T-cell (primary cell): Measurements from ENCODE around the gene UHRF1. TPM values are rescaled to one million over a fixed set of nuclear protein-coding genes. Genes with fewer than 3 reads are reported as not detected.

Source experiments
- ATAC-seq, 4 experiments: fragments of 200-7000 bp in 3 of 4; fragments of 150-1000 bp in 1 of 4; cut with Tn5 transposase; replicated peaks in 1 of 4; 1 replicate in 3 of 4; 2 replicates in 1 of 4; pipeline ENCODE4 v1.10.0; 2021; ENCODE audit warnings: moderate library complexity in 3 of 4, mild to moderate bottlenecking in 2 of 4, moderate number of reproducible peaks in 1 of 4
- CTCF ChIA-PET, 2 donors: fragments of 300-600 bp; sonication (Branson Sonifier 250); formaldehyde crosslinking; loops; one replicate each; lab custom pipeline; 2022; ENCODE audit warnings: antibody characterized with exemption in 2 of 2; lab: Charles Lee
- POLR2A ChIA-PET, 2 donors: fragments of 300-600 bp; sonication (Branson Sonifier 250); formaldehyde crosslinking; loops; one replicate each; lab custom pipeline; 2022; ENCODE audit warnings: antibody characterized with exemption in 2 of 2; lab: Charles Lee
- DNase-seq, 35 experiments: peaks; one replicate each; pipeline versions ENCODE4 v3.0.0 to v3.0.0-alpha.2; 2013 to 2023
- H3K27ac ChIP-seq: one replicate; pipeline ENCODE4 v1.5.1; 2013; ENCODE audit warnings: low read length
- H3K27me3 ChIP-seq, 2 experiments: replicated peaks in 1 of 2; 1 replicate in 1 of 2; 2 replicates in 1 of 2; pipeline versions ENCODE4 v1.6.1 to v1.7.0; 2013; ENCODE audit warnings: low read length in 1 of 2, mixed read lengths in 1 of 2; ENCODE audit not compliant: control insufficient read depth in 2 of 2, insufficient read depth in 2 of 2; ENCODE audit errors: extremely low read depth in 1 of 2
- H3K36me3 ChIP-seq, 2 donors: 1 replicate in 1 of 2; 2 replicates in 1 of 2; pipeline versions ENCODE4 v1.6.1 to v1.7.0; 2013; ENCODE audit warnings: low read length in 1 of 2; ENCODE audit not compliant: control insufficient read depth in 2 of 2, insufficient read depth in 1 of 2; ENCODE audit errors: extremely low read depth in 1 of 2
- H3K4me1 ChIP-seq, 2 experiments: 1 replicate in 1 of 2; 2 replicates in 1 of 2; pipeline versions ENCODE4 v1.6.1 to v1.7.0; 2013; ENCODE audit warnings: low read length in 2 of 2, mixed read lengths in 1 of 2; ENCODE audit not compliant: insufficient read depth in 2 of 2, control insufficient read depth in 1 of 2; ENCODE audit errors: extremely low read depth in 1 of 2
- H3K4me3 ChIP-seq, 2 donors: 1 replicate in 1 of 2; 2 replicates in 1 of 2; pipeline versions ENCODE4 v1.5.1 to v1.7.0; 2013; ENCODE audit warnings: mild to moderate bottlenecking in 2 of 2, low read length in 1 of 2, moderate library complexity in 1 of 2; ENCODE audit not compliant: control insufficient read depth in 1 of 2; ENCODE audit errors: extremely low read depth in 1 of 2
- H3K9me3 ChIP-seq: 2 replicates; pipeline ENCODE4 v1.7.0; 2013
- H3K27ac Mint-ChIP-seq, 2 donors: one replicate each; pipeline ENCODE4 v1.8.0; 2020 to 2021; ENCODE audit warnings: mild to moderate bottlenecking in 2 of 2, mixed read lengths in 2 of 2
- H3K27me3 Mint-ChIP-seq, 2 donors: one replicate each; pipeline ENCODE4 v1.8.0; 2021 to 2022; ENCODE audit warnings: mixed read lengths in 2 of 2
- H3K36me3 Mint-ChIP-seq: one replicate; pipeline ENCODE4 v1.8.0; 2021; ENCODE audit warnings: mixed read lengths
- H3K4me1 Mint-ChIP-seq, 3 donors: one replicate each; pipeline ENCODE4 v1.8.0; 2020 to 2022; ENCODE audit warnings: mixed read lengths in 3 of 3, mild to moderate bottlenecking in 1 of 3
- H3K4me3 Mint-ChIP-seq, 3 donors: one replicate each; pipeline ENCODE4 v1.8.0; 2020 to 2022; ENCODE audit warnings: mild to moderate bottlenecking in 3 of 3, mixed read lengths in 3 of 3, moderate library complexity in 3 of 3
- H3K9me3 Mint-ChIP-seq, 3 donors: one replicate each; pipeline ENCODE4 v1.8.0; 2020 to 2022; ENCODE audit warnings: mixed read lengths in 3 of 3
- WGBS: methylation state at CpG from one replicate; pipeline ENCODE4 v1.1.5; 2013; ENCODE audit warnings: missing lambda C conversion rate; ENCODE audit not compliant: insufficient coverage; 5-methylcytosine and 5-hydroxymethylcytosine counted together
- total RNA-seq, 35 experiments: library from RNA in 6 of 35; stranded (reverse) in 6 of 35; fragments of 120-200 nt in 1 of 35; gene quantifications; one replicate each; pipeline versions ENCODE4 v1.2.1 to v1.2.4 and lab custom pipeline; 2013 to 2026

The UHRF1 gene
- total RNA-seq, 5 donors from 2014 or later (not counting 1 experiment from before 2014, with no cell fraction given), result 0.89 to 3.1 (median 2.0) TPM

DNA sequence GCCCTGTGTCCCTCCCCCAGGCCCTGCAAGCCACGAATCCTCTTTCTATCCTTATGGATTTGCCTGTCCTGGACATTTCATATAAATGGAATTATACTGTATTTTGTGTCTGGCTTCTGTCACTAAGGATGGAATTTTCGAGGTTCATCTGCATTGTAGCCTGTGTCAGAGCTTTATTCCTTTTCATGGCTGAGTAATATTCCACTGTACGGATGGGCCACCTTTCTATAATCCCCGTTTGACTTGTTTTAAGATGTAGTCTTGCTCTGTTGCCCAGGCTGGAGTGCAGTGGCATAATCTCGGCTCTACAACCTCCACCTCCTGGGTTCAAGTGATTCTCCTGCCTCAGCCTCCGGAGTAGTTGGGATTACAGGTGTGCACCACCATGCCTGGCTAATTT, 55.8 kb downstream of the UHRF1 start:
- no peaks in the 10 kb centered on the region for H3K27me3 Mint-ChIP-seq

DNA sequence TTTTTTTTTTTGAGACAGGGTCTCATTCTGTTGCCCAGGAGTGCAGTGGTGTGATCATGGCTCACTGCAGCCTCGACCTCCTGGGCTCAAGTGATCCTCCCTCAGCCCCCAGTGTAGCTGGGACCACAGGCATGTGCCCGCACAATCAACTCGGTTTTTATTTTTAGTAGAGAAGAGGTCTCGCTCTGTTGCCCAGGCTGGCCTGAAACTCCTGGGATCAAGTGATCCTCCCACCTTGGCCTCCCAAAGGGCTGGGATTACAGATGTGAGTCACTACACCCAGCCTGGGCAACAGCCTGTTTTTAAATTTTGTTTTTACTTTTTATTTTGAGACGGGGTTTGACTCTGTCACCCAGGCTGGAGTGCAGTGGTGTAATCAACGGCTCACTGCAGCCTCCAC, 57.3 kb downstream of the UHRF1 start:
- no peaks in the 10 kb centered on the region for H3K27me3 Mint-ChIP-seq
- H3K36me3 Mint-ChIP-seq, result no peaks in the 10 kb centered on the region
- ChIA-PET CTCF (no interaction called here), POLR2A (no interaction called here)
- H3K4me1 ChIP-seq, result peaks cover 10 to 32% of the 10 kb centered on the region in 2 experiments
- no peaks in the 10 kb centered on the region for H3K9me3 Mint-ChIP-seq
- ATAC-seq (no peak), DNase-seq (no peak)
- H3K9me3 ChIP-seq, result no peaks in the 10 kb centered on the region
- no peak overlapping the region for H3K4me3 ChIP-seq
- 86% methylated on average over 2 of the region's 6 CpGs for WGBS
- no peaks in the 10 kb centered on the region for H3K36me3 ChIP-seq
- H3K27ac ChIP-seq, result no peak overlapping the region
- H3K4me1 Mint-ChIP-seq, result peaks cover 20 to 27% (median 23%) of the 10 kb centered on the region in 3 donors
- H3K4me3 Mint-ChIP-seq, result peak overlapping the region in 1 of 3 donors; percentile 6
- no peaks in the 10 kb centered on the region for H3K27me3 ChIP-seq
- H3K27ac Mint-ChIP-seq, result no peak overlapping the region

More for the DNA sequence above, 55.8 kb downstream of the UHRF1 start:
- Histone ChIP-seq H3K4me1 (peaks cover 3 to 17% of the 10 kb centered on the region in 2 experiments), H3K27me3 (no peaks in the 10 kb centered on the region), H3K36me3 (no peaks in the 10 kb centered on the region), H3K9me3 (no peaks in the 10 kb centered on the region), H3K27ac (no peak overlapping the region), H3K4me3 (no peak overlapping the region)
- Mint-ChIP-seq H3K27ac (no peak overlapping the region), H3K4me3 (no peak overlapping the region), H3K4me1 (peaks cover 5 to 12% (median 8%) of the 10 kb centered on the region in 3 donors), H3K9me3 (no peaks in the 10 kb centered on the region), H3K36me3 (no peaks in the 10 kb centered on the region)
- ChIA-PET CTCF (interaction anchor here in 1 of 2 donors (0.6 kb wide), 1 partner anchor 71 kb away, joined by 13 read pairs; no protein-coding TSS in a partner anchor), POLR2A (no interaction called here)
- 100% methylated on average over 2 of the region's 6 CpGs for WGBS
- ATAC-seq (no peak), DNase-seq (no peak)

DNA sequence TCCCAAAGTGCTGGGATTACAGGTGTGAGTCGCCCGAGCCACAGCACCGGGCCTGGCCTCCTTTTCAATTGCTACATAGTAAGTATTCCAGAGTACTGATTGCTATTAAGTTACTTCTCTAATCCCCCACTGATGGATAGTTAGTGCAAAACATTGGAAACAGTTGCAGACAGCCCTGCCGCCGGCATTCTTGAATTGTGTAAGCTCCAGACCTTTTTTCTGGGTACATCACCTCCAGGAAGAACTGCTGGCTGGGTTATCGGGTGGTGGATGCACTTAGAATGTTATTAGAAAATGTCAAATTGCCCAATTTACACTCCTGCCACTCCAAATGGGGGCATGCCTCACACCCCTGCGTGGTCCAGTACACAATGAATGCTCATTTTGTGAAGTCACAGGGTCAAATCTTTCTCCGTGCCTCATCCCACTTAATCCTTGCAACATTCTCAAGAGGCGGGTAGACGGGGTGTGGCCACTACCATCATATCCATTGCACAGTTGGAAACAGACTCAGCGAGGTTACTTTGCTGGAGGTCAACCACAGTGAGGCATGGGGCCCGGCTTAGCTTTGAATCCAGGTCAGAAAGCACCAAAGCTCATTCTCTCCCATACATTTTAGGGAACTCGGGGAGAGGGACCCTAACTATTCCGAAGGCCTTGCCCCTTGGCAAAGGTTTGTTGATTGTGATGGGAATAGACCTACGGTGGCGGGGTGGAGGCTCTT, 58.6 kb downstream of the UHRF1 start:
- Mint-ChIP-seq H3K4me3 (peak overlapping the region; percentile 69 to 83 (median 76)), H3K27ac (peak overlapping the region; percentile 91 to 92), H3K27me3 (no peaks in the 10 kb centered on the region), H3K9me3 (no peaks in the 10 kb centered on the region), H3K4me1 (peaks cover 31 to 33% (median 31%) of the 10 kb centered on the region in 3 donors), H3K36me3 (no peaks in the 10 kb centered on the region)
- no peaks in the 10 kb centered on the region for H3K27me3 ChIP-seq
- no peaks in the 10 kb centered on the region for H3K36me3 ChIP-seq
- H3K27ac ChIP-seq, result peak overlapping the region; percentile 82
- WGBS, result 73% methylated on average over 4 of the region's 16 CpGs
- no peaks in the 10 kb centered on the region for H3K9me3 ChIP-seq
- ChIA-PET POLR2A (interaction anchor here in 1 of 2 donors (0.5 to 0.9 kb wide), 2 partner anchors 51 to 1692 kb away, joined by 4 to 5 read pairs; no protein-coding TSS in a partner anchor), CTCF (interaction anchor here in 1 of 2 donors (1.2 kb wide), 1 partner anchor 56 kb away, joined by 3 read pairs; no protein-coding TSS in a partner anchor)
- H3K4me1 ChIP-seq, result peaks cover 10 to 44% of the 10 kb centered on the region in 2 experiments
- no peak for ATAC-seq
- peak overlapping the region; percentile 5 to 57 for H3K4me3 ChIP-seq
- DNase-seq, result no peak

DNA sequence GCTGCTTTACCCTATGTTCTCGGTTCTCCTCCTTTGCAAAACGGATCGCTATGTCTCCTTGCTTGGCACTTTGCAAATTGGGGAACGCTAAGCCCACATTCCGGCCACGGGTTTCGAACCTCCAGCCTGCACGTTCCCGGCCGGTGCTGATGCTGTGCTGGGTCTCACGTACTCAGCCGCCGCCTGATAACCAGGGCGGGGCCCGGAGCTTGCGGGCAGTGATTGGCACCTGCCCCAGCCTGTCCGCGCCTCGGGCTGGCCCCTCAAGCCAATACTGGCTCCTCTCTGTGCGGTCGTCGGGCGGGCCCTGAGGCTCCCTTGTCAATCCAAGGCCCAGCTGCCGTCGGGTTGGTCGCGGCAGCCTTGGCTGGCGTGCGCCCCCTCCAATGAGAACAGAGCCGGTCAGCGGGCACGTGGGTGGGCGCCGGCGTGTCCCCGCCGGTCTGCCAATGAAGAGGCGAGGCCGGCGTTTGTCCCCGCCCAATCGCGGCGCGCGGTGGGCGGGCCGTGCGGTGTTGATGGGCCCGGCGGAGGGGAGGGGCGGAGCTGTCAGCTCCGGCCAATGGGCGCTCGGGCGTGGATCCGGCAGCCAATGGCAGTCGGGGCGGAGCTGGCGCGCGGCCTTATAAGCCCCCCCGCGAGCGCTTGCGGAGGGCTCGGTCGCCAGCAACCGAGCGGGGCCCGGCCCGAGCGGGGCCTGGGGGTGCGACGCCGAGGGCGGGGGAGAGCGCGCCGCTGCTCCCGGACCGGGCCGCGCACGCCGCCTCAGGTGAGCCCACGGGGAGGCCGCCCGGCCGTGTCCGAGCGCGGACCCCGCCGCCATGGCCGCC, 59.4 kb downstream of the UHRF1 start, which contains the start of gene KDM4B:
KDM4B (plus strand) TSS at position 652 of the 830 bp plus-strand sequence. CDS start 63,778 bp downstream, outside the sequence.
- H3K36me3 ChIP-seq, result no peaks in the 10 kb centered on the region
- H3K27ac ChIP-seq, result peak within 1 kb of the TSS; percentile 82
- Mint-ChIP-seq H3K4me1 (peaks cover 33 to 36% (median 34%) of the 10 kb centered on the region in 3 donors), H3K36me3 (no peaks in the 10 kb centered on the region), H3K4me3 (peak within 1 kb of the TSS; percentile 85 to 96 (median 87)), H3K27me3 (no peaks in the 10 kb centered on the region), H3K27ac (peak within 1 kb of the TSS; percentile 91 to 92), H3K9me3 (no peaks in the 10 kb centered on the region)
- H3K9me3 ChIP-seq, result no peaks in the 10 kb centered on the region
- ChIA-PET CTCF (interaction anchor here in 1 of 2 donors (0.9 to 1.2 kb wide), 4 partner anchors 52 to 158 kb away, joined by 3 to 4 read pairs (median 3); partner anchors contain the start of gene PLIN3), POLR2A (interaction anchor here in 1 of 2 donors (0.5 to 0.9 kb wide), 4 partner anchors 52 to 1693 kb away, joined by 3 to 5 read pairs (median 4); no protein-coding TSS in a partner anchor)
- H3K4me3 ChIP-seq, result peak within 1 kb of the TSS; percentile 57 to 83
- peak; percentile 96 to 100 (median 99) for DNase-seq
- under 1% methylated on average over 96 of the region's 96 CpGs for WGBS
- peaks cover 10 to 44% of the 10 kb centered on the region in 2 experiments for H3K4me1 ChIP-seq
- ATAC-seq, result peak; percentile 91 to 93 (median 92)
- no peaks in the 10 kb centered on the region for H3K27me3 ChIP-seq

DNA sequence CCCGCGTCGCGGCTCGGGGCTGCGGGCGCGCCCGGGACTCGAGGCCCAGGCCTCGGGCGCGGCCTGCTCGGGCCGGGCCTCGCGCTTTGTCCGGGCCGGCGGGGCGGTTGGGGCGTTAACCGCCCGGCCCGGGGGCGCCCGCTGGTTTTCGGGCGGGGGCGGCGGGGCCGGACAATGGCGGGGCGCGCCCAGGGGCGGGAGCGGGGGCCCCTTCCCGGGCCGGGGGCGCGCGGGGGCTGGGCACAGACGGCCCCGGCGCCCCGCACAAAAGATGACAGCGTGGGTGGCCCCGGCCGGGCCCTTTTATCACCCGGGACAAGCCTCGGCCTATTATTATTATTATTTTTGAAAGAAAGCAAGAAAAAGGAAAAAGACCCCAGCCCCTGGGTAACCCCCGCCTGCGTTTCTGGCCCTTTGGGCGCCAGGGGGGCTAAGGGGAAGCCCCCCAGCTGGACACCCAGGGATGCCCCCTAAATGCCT, 60.0 kb downstream of the UHRF1 start:
- Mint-ChIP-seq H3K27ac (peak overlapping the region in 1 of 2 donors; percentile 79), H3K4me3 (peak overlapping the region; percentile 85 to 96 (median 87)), H3K9me3 (no peaks in the 10 kb centered on the region), H3K27me3 (no peaks in the 10 kb centered on the region), H3K4me1 (peaks cover 33 to 36% (median 34%) of the 10 kb centered on the region in 3 donors), H3K36me3 (no peaks in the 10 kb centered on the region)
- Histone ChIP-seq H3K4me3 (peak overlapping the region; percentile 56 to 83), H3K9me3 (no peaks in the 10 kb centered on the region), H3K4me1 (peaks cover 10 to 44% of the 10 kb centered on the region in 2 experiments), H3K27me3 (no peaks in the 10 kb centered on the region), H3K27ac (no peak overlapping the region), H3K36me3 (no peaks in the 10 kb centered on the region)
- POLR2A ChIA-PET, result no interaction called here
- CTCF ChIA-PET, result interaction anchor here in 1 of 2 donors (0.9 to 1.2 kb wide), 4 partner anchors 53 to 158 kb away, joined by 3 to 4 read pairs (median 3); partner anchors contain the start of gene PLIN3
- DNase-seq (no peak), ATAC-seq (no peak)
- 0% methylated on average over 33 of the region's 54 CpGs for WGBS
